C4-2B (cell line): ENCODE measurements around the gene RASD2.

Experiments
- ZFX ChIP-seq: fragments of 450-650 bp; IDR thresholded peaks from 2 replicates; pipeline ENCODE4 v1.6.1; 2017
- TF ChIP-seq, protein P1 (sequence below): fragments of 450-650 bp; conservative IDR thresholded peaks from 2 replicates; pipeline ENCODE4 v1.5.1; 2017; ENCODE audit warnings: mild to moderate bottlenecking

- TF ChIP-seq, protein P1, sequence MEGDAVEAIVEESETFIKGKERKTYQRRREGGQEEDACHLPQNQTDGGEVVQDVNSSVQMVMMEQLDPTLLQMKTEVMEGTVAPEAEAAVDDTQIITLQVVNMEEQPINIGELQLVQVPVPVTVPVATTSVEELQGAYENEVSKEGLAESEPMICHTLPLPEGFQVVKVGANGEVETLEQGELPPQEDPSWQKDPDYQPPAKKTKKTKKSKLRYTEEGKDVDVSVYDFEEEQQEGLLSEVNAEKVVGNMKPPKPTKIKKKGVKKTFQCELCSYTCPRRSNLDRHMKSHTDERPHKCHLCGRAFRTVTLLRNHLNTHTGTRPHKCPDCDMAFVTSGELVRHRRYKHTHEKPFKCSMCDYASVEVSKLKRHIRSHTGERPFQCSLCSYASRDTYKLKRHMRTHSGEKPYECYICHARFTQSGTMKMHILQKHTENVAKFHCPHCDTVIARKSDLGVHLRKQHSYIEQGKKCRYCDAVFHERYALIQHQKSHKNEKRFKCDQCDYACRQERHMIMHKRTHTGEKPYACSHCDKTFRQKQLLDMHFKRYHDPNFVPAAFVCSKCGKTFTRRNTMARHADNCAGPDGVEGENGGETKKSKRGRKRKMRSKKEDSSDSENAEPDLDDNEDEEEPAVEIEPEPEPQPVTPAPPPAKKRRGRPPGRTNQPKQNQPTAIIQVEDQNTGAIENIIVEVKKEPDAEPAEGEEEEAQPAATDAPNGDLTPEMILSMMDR, result no peak
- TF ChIP-seq ZFX, result no peak
Measured at GRCh38 chr22:35560824-35561223, 20.2 kb downstream of the RASD2 start.
